ENCODE results near the gene APPL2. TPM values are rescaled to one million over a fixed set of nuclear protein-coding genes. Genes with fewer than 3 reads are reported as not detected.

The APPL2 gene
- polyA plus RNA-seq, 1 experiment, result 50.1 TPM

DNA sequence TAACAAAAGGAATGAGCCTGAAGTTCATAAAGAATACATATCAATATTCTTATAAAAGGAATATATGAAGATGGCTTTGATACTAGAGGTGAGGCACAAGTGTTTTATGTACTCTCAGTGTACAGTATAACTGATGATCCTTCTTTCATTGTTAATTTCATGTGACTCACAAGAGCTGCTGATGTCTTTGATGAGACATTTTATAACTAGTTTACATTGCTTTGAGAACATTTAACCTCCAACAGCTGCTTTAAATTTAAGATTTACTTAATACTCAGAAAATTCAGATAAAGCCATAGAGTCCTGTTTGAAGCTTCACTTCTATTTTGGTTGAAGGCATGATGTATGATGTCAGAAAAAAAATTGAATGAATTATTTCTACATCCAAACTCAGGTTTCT lies 68.6 kb downstream of the APPL2 start:
- DNase-seq (ENCODE audit: low read depth, low spot score), result peak; percentile 4
- CTCF ChIA-PET, result interaction anchor here (2.3 kb wide), 1 partner anchor 8 kb away, joined by 5 read pairs; no protein-coding TSS in a partner anchor
- TF ChIP-seq, protein P1, sequence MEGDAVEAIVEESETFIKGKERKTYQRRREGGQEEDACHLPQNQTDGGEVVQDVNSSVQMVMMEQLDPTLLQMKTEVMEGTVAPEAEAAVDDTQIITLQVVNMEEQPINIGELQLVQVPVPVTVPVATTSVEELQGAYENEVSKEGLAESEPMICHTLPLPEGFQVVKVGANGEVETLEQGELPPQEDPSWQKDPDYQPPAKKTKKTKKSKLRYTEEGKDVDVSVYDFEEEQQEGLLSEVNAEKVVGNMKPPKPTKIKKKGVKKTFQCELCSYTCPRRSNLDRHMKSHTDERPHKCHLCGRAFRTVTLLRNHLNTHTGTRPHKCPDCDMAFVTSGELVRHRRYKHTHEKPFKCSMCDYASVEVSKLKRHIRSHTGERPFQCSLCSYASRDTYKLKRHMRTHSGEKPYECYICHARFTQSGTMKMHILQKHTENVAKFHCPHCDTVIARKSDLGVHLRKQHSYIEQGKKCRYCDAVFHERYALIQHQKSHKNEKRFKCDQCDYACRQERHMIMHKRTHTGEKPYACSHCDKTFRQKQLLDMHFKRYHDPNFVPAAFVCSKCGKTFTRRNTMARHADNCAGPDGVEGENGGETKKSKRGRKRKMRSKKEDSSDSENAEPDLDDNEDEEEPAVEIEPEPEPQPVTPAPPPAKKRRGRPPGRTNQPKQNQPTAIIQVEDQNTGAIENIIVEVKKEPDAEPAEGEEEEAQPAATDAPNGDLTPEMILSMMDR (IDR thresholded peaks at IDR 0.05; ENCODE audit: low read depth, low read length), result no peak
- POLR2A ChIA-PET, result interaction anchor here (1.2 kb wide), 1 partner anchor 68 kb away, joined by 4 read pairs; the partner anchor contains the start of gene APPL2
- H3K27ac ChIP-seq (ENCODE audit: low read depth, low read length), result no peak overlapping the region
- no peaks in the 10 kb centered on the region for H3K9me3 ChIP-seq (ENCODE audit: control insufficient read depth, insufficient read depth, low read length)
- H3K27me3 ChIP-seq (ENCODE audit: control insufficient read depth, insufficient read depth, low read length), result no peaks in the 10 kb centered on the region
- H3K4me3 ChIP-seq (ENCODE audit: low read depth, low read length), result no peak overlapping the region

DNA sequence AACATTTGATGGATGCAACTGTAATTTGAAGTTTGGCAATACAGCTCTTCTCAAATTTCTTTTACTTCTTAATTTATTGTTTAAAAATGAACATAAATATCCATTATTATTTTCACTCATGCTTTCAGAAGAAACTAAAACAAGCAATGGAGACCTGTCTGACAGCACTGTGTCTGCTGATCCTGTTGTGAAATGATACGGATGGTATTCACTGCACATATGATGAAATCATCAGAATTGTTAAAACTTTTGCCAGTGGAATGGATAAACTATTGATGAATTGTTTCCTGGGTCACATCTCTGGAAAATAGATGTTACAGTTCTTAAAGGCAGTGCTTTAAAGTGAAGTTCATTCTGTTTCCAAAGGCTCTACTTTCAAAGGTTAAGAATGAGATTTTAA lies 69.2 kb downstream of the APPL2 start:
- ChIA-PET CTCF (interaction anchor here (1.3 to 2.3 kb wide), 2 partner anchors 9 to 217 kb away, joined by 4 to 5 read pairs; no protein-coding TSS in a partner anchor), POLR2A (no interaction called here)
- H3K27me3 ChIP-seq (ENCODE audit: control insufficient read depth, insufficient read depth, low read length), result no peaks in the 10 kb centered on the region
- no peak for DNase-seq (ENCODE audit: low read depth, low spot score)
- TF ChIP-seq, protein P1 (IDR thresholded peaks at IDR 0.05; ENCODE audit: low read depth, low read length), result no peak
- H3K27ac ChIP-seq (ENCODE audit: low read depth, low read length), result no peak overlapping the region
- no peaks in the 10 kb centered on the region for H3K9me3 ChIP-seq (ENCODE audit: control insufficient read depth, insufficient read depth, low read length)
- no peak overlapping the region for H3K4me3 ChIP-seq (ENCODE audit: low read depth, low read length)

DNA sequence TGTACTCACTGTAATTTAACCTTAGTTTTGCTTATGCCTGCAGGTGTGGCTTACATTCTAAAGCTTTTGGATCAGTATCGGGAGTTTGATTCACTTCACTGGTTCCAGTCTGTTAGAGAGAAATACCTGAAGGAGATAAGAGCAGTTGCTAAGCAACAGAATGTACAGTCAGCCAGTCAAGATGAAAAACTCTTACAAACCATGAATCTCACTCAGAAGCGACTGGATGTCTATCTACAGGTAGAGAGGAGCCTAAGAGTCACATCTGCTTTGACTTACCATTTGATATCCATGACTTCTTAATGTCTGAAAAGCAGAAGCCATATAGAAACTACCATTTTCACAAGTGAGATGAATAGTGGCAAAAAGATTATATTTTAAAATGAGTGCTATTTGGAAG lies 71.9 kb downstream of the APPL2 start:
- Histone ChIP-seq H3K27ac (ENCODE audit: low read depth, low read length) (no peak overlapping the region), H3K9me3 (ENCODE audit: control insufficient read depth, insufficient read depth, low read length) (no peaks in the 10 kb centered on the region), H3K27me3 (ENCODE audit: control insufficient read depth, insufficient read depth, low read length) (no peaks in the 10 kb centered on the region), H3K4me3 (ENCODE audit: low read depth, low read length) (no peak overlapping the region)
- ChIA-PET POLR2A (no interaction called here), CTCF (no interaction called here)
- DNase-seq (ENCODE audit: low read depth, low spot score), result no peak
- TF ChIP-seq, protein P1 (IDR thresholded peaks at IDR 0.05; ENCODE audit: low read depth, low read length), result no peak

DNA sequence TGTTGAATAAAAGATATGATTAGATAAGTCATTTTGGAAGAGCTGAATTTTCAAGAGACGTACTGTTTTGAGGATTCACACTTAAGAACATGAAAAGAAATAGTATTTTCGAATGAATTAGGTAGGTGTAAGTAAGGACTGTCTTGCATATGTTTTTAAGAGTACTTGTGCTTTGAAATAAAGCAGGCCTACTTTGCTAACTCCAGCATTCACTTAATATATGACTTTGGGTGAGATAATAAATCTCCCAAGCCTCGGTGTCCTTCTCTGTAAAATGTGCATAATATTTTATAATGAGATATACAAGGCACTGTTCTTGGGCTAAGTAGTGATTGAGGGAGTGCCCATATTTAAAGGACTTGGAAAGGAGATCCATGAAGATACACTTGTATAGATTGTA lies 73.8 kb downstream of the APPL2 start:
- POLR2A ChIA-PET, result no interaction called here
- H3K9me3 ChIP-seq (ENCODE audit: control insufficient read depth, insufficient read depth, low read length), result no peaks in the 10 kb centered on the region
- H3K27me3 ChIP-seq (ENCODE audit: control insufficient read depth, insufficient read depth, low read length), result no peaks in the 10 kb centered on the region
- no peak overlapping the region for H3K27ac ChIP-seq (ENCODE audit: low read depth, low read length)
- DNase-seq (ENCODE audit: low read depth, low spot score), result no peak
- H3K4me3 ChIP-seq (ENCODE audit: low read depth, low read length), result no peak overlapping the region
- TF ChIP-seq, protein P1 (IDR thresholded peaks at IDR 0.05; ENCODE audit: low read depth, low read length), result no peak
- CTCF ChIA-PET, result interaction anchor here (0.6 kb wide), 1 partner anchor 46 kb away, joined by 3 read pairs; no protein-coding TSS in a partner anchor

DNA sequence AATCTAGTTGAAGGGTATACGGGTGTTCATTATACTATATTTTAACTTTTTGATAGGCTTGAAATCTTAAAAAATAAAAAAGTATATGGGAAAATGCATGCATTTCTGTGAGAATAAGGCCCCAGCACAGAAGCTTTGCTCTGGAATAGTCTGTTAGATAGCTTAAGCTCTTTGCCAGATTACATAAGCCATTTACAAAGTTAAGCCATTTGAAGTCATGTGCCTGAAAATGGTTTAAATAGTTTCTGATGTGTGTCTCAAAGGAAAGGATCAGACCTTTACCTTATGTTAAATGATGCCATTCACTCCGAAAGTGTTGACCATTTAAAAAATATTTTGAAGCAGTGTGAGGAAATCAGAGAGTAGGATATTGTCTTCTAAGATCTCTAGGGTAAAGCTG lies 77.1 kb downstream of the APPL2 start:
- Histone ChIP-seq H3K9me3 (ENCODE audit: control insufficient read depth, insufficient read depth, low read length) (no peaks in the 10 kb centered on the region), H3K4me3 (ENCODE audit: low read depth, low read length) (no peak overlapping the region), H3K27ac (ENCODE audit: low read depth, low read length) (no peak overlapping the region), H3K27me3 (ENCODE audit: control insufficient read depth, insufficient read depth, low read length) (no peaks in the 10 kb centered on the region)
- no peak for DNase-seq (ENCODE audit: low read depth, low spot score)
- POLR2A ChIA-PET, result no interaction called here
- CTCF ChIA-PET, result interaction anchor here (0.9 kb wide), 1 partner anchor 13 kb away, joined by 4 read pairs; no protein-coding TSS in a partner anchor
- TF ChIP-seq, protein P1 (IDR thresholded peaks at IDR 0.05; ENCODE audit: low read depth, low read length), result no peak

Measured in AG04450 (cell line).